ENCODE data around the gene USP13.

- TF ChIP-seq CTCF (IDR thresholded peaks at IDR 0.05; ENCODE audit: low read depth, low read length), result no peak
- no peak for TF ChIP-seq POLR2A (IDR thresholded peaks at IDR 0.05; ENCODE audit: extremely low read depth, insufficient read length)
Observed at GRCh38 chr3:179794355-179794754, 141.5 kb downstream of the USP13 start.

Data from NB4 (cell line).